Keratinocyte (primary cell): Measurements from ENCODE around the gene DSCAML1. TPM values are rescaled to one million over a fixed set of nuclear protein-coding genes. Genes with fewer than 3 reads are reported as not detected.

Experiments used
- DNase-seq: peaks from one replicate; pipeline ENCODE4 v3.0.0-alpha.2; 2011; ENCODE audit warnings: low read depth, missing footprints, low spot score
- FAIRE-seq: peaks from 2 replicates; lab custom pipeline; 2011; peaks lifted over from hg19 to GRCh38; lab: Jason Lieb, UNC
- H2AFZ ChIP-seq: 2 replicates; pipeline ENCODE4 v1.6.0; 2012; ENCODE audit warnings: low read length, control low read depth, inconsistent platforms; ENCODE audit not compliant: control insufficient read depth
- H3K27ac ChIP-seq: 2 replicates; pipeline ENCODE4 v1.5.1; 2011; ENCODE audit warnings: low read length; ENCODE audit not compliant: control insufficient read depth, insufficient read depth
- H3K27me3 ChIP-seq: 3 replicates; pipeline ENCODE4 v1.6.0; 2011; ENCODE audit warnings: low read length; ENCODE audit not compliant: control insufficient read depth, insufficient read depth; ENCODE audit errors: extremely low read depth
- H3K36me3 ChIP-seq, 2 experiments: 2 replicates in 1 of 2; 3 replicates in 1 of 2; pipeline ENCODE4 v1.5.1; 2011; ENCODE audit warnings: low read length in 2 of 2, mild to moderate bottlenecking in 1 of 2; ENCODE audit not compliant: control insufficient read depth in 2 of 2, insufficient read depth in 2 of 2; ENCODE audit errors: extremely low read depth in 1 of 2
- H3K4me1 ChIP-seq: 3 replicates; pipeline ENCODE4 v1.5.1; 2011; ENCODE audit warnings: low read length; ENCODE audit not compliant: control insufficient read depth, insufficient read depth; ENCODE audit errors: extremely low read depth
- H3K4me2 ChIP-seq: 3 replicates; pipeline ENCODE4 v1.6.0; 2011; ENCODE audit warnings: low read depth, low read length; ENCODE audit not compliant: control insufficient read depth, insufficient read depth; ENCODE audit errors: extremely low read depth
- H3K4me3 ChIP-seq, 3 experiments: fragments of 200-600 bp in 1 of 3; sonication (generic) in 1 of 3; 2 replicates in 2 of 3; 3 replicates in 1 of 3; pipeline ENCODE4 v1.5.1; 2011 to 2016; ENCODE audit warnings: low read length in 3 of 3, mild to moderate bottlenecking in 3 of 3, control low read depth in 2 of 3, inconsistent platforms in 1 of 3, low read depth in 1 of 3, mixed read lengths in 1 of 3, mixed run types in 1 of 3, moderate library complexity in 1 of 3; ENCODE audit not compliant: control insufficient read depth in 2 of 3, insufficient read depth in 2 of 3; ENCODE audit errors: extremely low read depth in 1 of 3
- H3K79me2 ChIP-seq: 2 replicates; pipeline ENCODE4 v1.6.0; 2012; ENCODE audit warnings: low read length; ENCODE audit not compliant: control insufficient read depth, insufficient read depth
- H3K9ac ChIP-seq: 3 replicates; pipeline ENCODE4 v1.6.0; 2011; ENCODE audit warnings: low read length; ENCODE audit not compliant: control insufficient read depth, insufficient read depth; ENCODE audit errors: extremely low read depth
- H3K9me1 ChIP-seq: 3 replicates; pipeline ENCODE4 v1.6.0; 2011; ENCODE audit warnings: low read length; ENCODE audit not compliant: control insufficient read depth, insufficient read depth; ENCODE audit errors: extremely low read depth
- H3K9me3 ChIP-seq: 2 replicates; pipeline ENCODE4 v1.5.1; 2012; ENCODE audit warnings: low read depth, low read length; ENCODE audit not compliant: control insufficient read depth
- H4K20me1 ChIP-seq: 3 replicates; pipeline ENCODE4 v1.6.0; 2011; ENCODE audit warnings: low read length; ENCODE audit not compliant: control insufficient read depth, insufficient read depth; ENCODE audit errors: extremely low read depth
- EZH2 ChIP-seq: IDR thresholded peaks from one replicate; pipeline ENCODE4 v1.6.1; 2012; ENCODE audit warnings: inconsistent platforms, mild to moderate bottlenecking, low read length, moderate library complexity
- dilution Hi-C: fragments of 300-500 bp; cut with MboI; formaldehyde crosslinking; loops from one replicate; pipeline ENCODE4 v1.7.0; 2020; ENCODE audit warnings: low sequenced_read_pairs; ENCODE audit not compliant: extremely low pct_ligation_motif_present
- polyA plus RNA-seq, 5 experiments: library from polyadenylated mRNA; depleted of rRNA in 3 of 5; stranded (reverse) in 3 of 5; stranded (forward) in 1 of 5; unstranded in 1 of 5; fragments of >200 nt; gene quantifications; 1 replicate in 1 of 5; 2 replicates in 3 of 5; 3 replicates in 1 of 5; pipeline versions ENCODE4 v1.2.1 to v1.2.3, GENCODE V29; 2011 to 2012; ENCODE audit warnings: missing spikeins in 2 of 5, low read depth in 1 of 5, low replicate concordance in 1 of 5
- TF ChIP-seq, protein P1 (sequence below), 3 experiments: IDR thresholded peaks in 1 of 3; conservative IDR thresholded peaks in 1 of 3; optimal IDR thresholded peaks in 1 of 3; 2 replicates in 2 of 3; 3 replicates in 1 of 3; pipeline versions ENCODE3 to v1.5.1; 2011; ENCODE audit warnings: low read length in 3 of 3, mild to moderate bottlenecking in 3 of 3, moderate library complexity in 2 of 3, control low read depth in 1 of 3, inconsistent platforms in 1 of 3; ENCODE audit not compliant: insufficient read depth in 2 of 3; ENCODE audit errors: extremely low read depth in 1 of 3

Gene DSCAML1
- polyA plus RNA-seq, 1 donor (not counting 4 experiments of a cell fraction or from before 2014, with no cell fraction given): not detected

DNA sequence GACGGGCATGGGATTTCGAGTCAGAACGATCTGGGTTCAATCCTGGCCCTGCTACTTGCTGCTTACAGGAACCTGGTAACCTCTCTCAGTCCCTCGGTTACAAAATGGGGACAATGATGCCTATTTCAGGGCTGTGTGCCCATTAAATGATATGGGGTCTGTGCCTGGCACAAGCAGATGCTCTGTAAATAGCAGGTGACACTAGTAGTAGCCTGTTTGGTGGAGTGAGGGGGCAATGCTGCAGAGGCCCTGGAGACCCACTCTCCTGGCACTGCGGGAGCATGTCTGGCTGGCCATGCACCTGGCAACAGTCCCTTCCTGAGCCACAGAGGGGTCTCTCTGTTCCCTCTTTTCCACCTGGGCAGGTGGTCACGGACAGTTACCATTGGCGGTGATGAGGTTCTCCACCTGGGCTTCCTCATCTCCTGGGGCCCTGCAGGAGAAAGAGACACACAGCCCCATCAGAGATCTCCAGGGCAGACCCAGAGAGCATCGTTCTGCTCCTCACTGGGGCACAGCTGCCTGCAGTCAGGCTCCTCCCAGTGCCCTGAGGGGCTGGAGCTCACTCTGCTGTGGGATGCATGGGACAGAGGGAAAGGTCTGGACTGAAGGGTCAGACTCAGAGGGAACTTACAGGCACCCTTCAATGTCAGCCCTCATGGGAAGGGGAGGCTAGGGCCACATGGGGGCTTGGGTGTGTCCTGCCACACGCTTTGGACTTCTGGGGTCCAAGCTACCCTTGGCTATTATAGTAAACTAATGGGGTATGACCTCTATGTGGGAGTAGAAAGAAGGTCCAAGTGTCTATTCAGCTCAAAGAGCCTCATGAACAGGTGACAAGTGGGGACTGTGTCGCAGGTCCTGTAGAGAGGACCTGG lies 43.2 kb upstream of the DSCAML1 start:
- no peaks in the 10 kb centered on the region for H3K36me3 ChIP-seq
- DNase-seq (no peak), FAIRE-seq (no peak)
- H4K20me1 ChIP-seq: no peaks in the 10 kb centered on the region
- TF ChIP-seq, protein P1, sequence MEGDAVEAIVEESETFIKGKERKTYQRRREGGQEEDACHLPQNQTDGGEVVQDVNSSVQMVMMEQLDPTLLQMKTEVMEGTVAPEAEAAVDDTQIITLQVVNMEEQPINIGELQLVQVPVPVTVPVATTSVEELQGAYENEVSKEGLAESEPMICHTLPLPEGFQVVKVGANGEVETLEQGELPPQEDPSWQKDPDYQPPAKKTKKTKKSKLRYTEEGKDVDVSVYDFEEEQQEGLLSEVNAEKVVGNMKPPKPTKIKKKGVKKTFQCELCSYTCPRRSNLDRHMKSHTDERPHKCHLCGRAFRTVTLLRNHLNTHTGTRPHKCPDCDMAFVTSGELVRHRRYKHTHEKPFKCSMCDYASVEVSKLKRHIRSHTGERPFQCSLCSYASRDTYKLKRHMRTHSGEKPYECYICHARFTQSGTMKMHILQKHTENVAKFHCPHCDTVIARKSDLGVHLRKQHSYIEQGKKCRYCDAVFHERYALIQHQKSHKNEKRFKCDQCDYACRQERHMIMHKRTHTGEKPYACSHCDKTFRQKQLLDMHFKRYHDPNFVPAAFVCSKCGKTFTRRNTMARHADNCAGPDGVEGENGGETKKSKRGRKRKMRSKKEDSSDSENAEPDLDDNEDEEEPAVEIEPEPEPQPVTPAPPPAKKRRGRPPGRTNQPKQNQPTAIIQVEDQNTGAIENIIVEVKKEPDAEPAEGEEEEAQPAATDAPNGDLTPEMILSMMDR (optimal IDR thresholded peaks at IDR 0.05 in 1 of 3, IDR thresholded peaks at IDR 0.05 in 1 of 3, conservative IDR thresholded peaks at IDR 0.05 in 1 of 3; ENCODE audit: extremely low read depth in 1 of 3, insufficient read depth in 2 of 3, low read length in 3 of 3): no peak
- TF ChIP-seq EZH2: no peak
- no peak overlapping the region for H3K4me3 ChIP-seq
- no peak overlapping the region for H2AFZ ChIP-seq
- dilution Hi-C loops: no loop called here
- H3K27me3 ChIP-seq: peaks cover 35% of the 10 kb centered on the region
- H3K79me2 ChIP-seq: no peaks in the 10 kb centered on the region
- no peaks in the 10 kb centered on the region for H3K9me3 ChIP-seq
- H3K9me1 ChIP-seq: no peaks in the 10 kb centered on the region
- H3K4me2 ChIP-seq: no peak overlapping the region
- H3K4me1 ChIP-seq: no peaks in the 10 kb centered on the region
- H3K9ac ChIP-seq: no peak overlapping the region
- H3K27ac ChIP-seq: no peak overlapping the region

DNA sequence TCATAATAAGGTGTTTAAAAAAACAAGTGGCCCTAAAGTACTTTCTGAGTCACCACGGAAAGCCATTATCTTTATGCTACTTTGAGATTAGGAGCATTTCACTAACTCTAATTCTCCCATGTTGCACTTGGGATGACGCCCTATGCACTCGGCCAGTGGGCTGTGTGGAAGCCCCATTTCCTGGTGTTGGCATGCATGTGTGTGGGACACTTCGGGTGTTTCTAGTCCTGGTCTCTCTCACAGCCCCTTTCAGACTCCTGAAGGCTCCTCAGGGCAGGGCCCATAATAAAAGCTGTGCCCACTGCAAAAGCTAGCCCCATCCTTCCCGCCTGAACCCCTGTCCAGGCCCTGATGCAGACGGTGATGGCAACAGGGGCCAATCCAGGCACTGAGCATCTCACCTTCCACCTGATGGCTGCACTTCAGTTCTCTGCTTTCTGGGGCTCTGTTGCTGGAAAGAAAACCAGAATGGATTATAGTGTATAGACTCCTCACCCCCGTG lies 42.4 kb upstream of the DSCAML1 start:
- H3K4me1 ChIP-seq: no peaks in the 10 kb centered on the region
- H3K27ac ChIP-seq: no peak overlapping the region
- H3K36me3 ChIP-seq: no peaks in the 10 kb centered on the region
- no peak overlapping the region for H3K4me2 ChIP-seq
- no peaks in the 10 kb centered on the region for H3K79me2 ChIP-seq
- H2AFZ ChIP-seq: no peak overlapping the region
- peaks cover 35% of the 10 kb centered on the region for H3K27me3 ChIP-seq
- DNase-seq (no peak), FAIRE-seq (no peak)
- no peak overlapping the region for H3K4me3 ChIP-seq
- H3K9me1 ChIP-seq: no peaks in the 10 kb centered on the region
- TF ChIP-seq, protein P1 (optimal IDR thresholded peaks at IDR 0.05 in 1 of 3, IDR thresholded peaks at IDR 0.05 in 1 of 3, conservative IDR thresholded peaks at IDR 0.05 in 1 of 3; ENCODE audit: extremely low read depth in 1 of 3, insufficient read depth in 2 of 3, low read length in 3 of 3): no peak
- TF ChIP-seq EZH2: no peak
- no peaks in the 10 kb centered on the region for H4K20me1 ChIP-seq
- dilution Hi-C loops: no loop called here
- H3K9me3 ChIP-seq: no peaks in the 10 kb centered on the region
- no peak overlapping the region for H3K9ac ChIP-seq
